Activated CD4-positive, alpha-beta T cell treated with anti-CD3 and anti-CD28 coated beads, Interleukin-2, amount 50 U/mL, for 48 hours (primary cell): Measurements from ENCODE around the gene CAMK1G.

Experiments used
- DNase-seq, 2 experiments: peaks; one replicate each; pipeline ENCODE4 v3.0.0-alpha.2; 2020

Gene CAMK1G

GRCh38 chr1:209583408-209583807 is at the start of gene CAMK1G:
CAMK1G (plus strand) TSS chr1:209583714; CDS start chr1:209594984, 11,270 bp downstream.
- no peak for DNase-seq

- DNase-seq = no peak
Measured at GRCh38 chr1:209534496-209535250, 48.8 kb upstream of the CAMK1G start.

GRCh38 chr1:209536843-209537242 is 46.7 kb upstream of the CAMK1G start:
- no peak for DNase-seq

- no peak for DNase-seq
Measured at GRCh38 chr1:209537336-209538114, 46.0 kb upstream of the CAMK1G start.

GRCh38 chr1:209539576-209539975 is 43.9 kb upstream of the CAMK1G start:
- DNase-seq = no peak

GRCh38 chr1:209542585-209542984 is 40.9 kb upstream of the CAMK1G start:
- no peak for DNase-seq

GRCh38 chr1:209544098-209544497 is 39.4 kb upstream of the CAMK1G start:
- DNase-seq = no peak

GRCh38 chr1:209545423-209545822 is 38.1 kb upstream of the CAMK1G start:
- no peak for DNase-seq

- no peak for DNase-seq
Measured at GRCh38 chr1:209546390-209547085, 37.0 kb upstream of the CAMK1G start.

- DNase-seq = no peak
Measured at GRCh38 chr1:209547626-209548025, 35.9 kb upstream of the CAMK1G start.

GRCh38 chr1:209549443-209550205 is 33.9 kb upstream of the CAMK1G start:
- DNase-seq = no peak

- DNase-seq = no peak
Measured at GRCh38 chr1:209550519-209550918, 33.0 kb upstream of the CAMK1G start.

GRCh38 chr1:209552406-209553264 is 30.9 kb upstream of the CAMK1G start:
- DNase-seq = no peak

GRCh38 chr1:209554761-209555611 is 28.5 kb upstream of the CAMK1G start:
- DNase-seq = no peak

GRCh38 chr1:209556162-209556690 is 27.3 kb upstream of the CAMK1G start:
- no peak for DNase-seq

GRCh38 chr1:209557221-209557620 is 26.3 kb upstream of the CAMK1G start:
- no peak for DNase-seq

GRCh38 chr1:209560529-209560928 is 23.0 kb upstream of the CAMK1G start:
- no peak for DNase-seq

- DNase-seq = no peak
Measured at GRCh38 chr1:209560952-209561351, 22.6 kb upstream of the CAMK1G start.

GRCh38 chr1:209561532-209561931 is 22.0 kb upstream of the CAMK1G start:
- no peak for DNase-seq

- DNase-seq = no peak
Measured at GRCh38 chr1:209564849-209565248, 18.7 kb upstream of the CAMK1G start.
